Neural cell (in vitro differentiated cells): ENCODE measurements around the gene BAZ2A. TPM values are rescaled to one million over a fixed set of nuclear protein-coding genes. Genes with fewer than 3 reads are reported as not detected.

Source experiments
- H2AFZ ChIP-seq: fragments of 200-600, 300-800 bp; sonication (generic), shearing (Covaris generic); 2 replicates; pipeline ENCODE4 v1.6.0; 2014; ENCODE audit warnings: low read depth, mild to moderate bottlenecking, antibody characterized with exemption, low read length, moderate library complexity
- H3F3A ChIP-seq: fragments of 200-600 bp; shearing (Covaris generic); 2 replicates; pipeline ENCODE4 v1.6.1; 2016; ENCODE audit warnings: mild to moderate bottlenecking, moderate library complexity, mixed read lengths, antibody characterized with exemption, low read length; ENCODE audit not compliant: insufficient read depth, poor library complexity, severe bottlenecking
- H3K27ac ChIP-seq: fragments of 200-600, 300-800 bp; sonication (generic), shearing (Covaris generic); 2 replicates; pipeline ENCODE4 v1.5.1; 2014; ENCODE audit warnings: mild to moderate bottlenecking, low read length, moderate library complexity
- H3K27me3 ChIP-seq: fragments of 300-800, 200-600 bp; sonication (generic), shearing (Covaris generic); 2 replicates; pipeline ENCODE4 v1.6.0; 2014; ENCODE audit warnings: mild to moderate bottlenecking, low read depth, low read length, moderate library complexity; ENCODE audit not compliant: insufficient read depth
- H3K36me3 ChIP-seq: fragments of 300-800, 200-600 bp; sonication (generic), shearing (Covaris generic); 2 replicates; pipeline ENCODE4 v1.5.1; 2014; ENCODE audit warnings: mild to moderate bottlenecking, antibody characterized with exemption, low read length, moderate library complexity; ENCODE audit not compliant: insufficient read depth
- H3K4me2 ChIP-seq: fragments of 300-800, 200-600 bp; sonication (generic), shearing (Covaris generic); 2 replicates; pipeline ENCODE4 v1.6.0; 2014; ENCODE audit warnings: mild to moderate bottlenecking, low read length
- H3K4me3 ChIP-seq: fragments of 300-800, 200-600 bp; sonication (generic), shearing (Covaris generic); 2 replicates; pipeline ENCODE4 v1.5.1; 2014; ENCODE audit warnings: mild to moderate bottlenecking, low read length, moderate library complexity
- H3K79me2 ChIP-seq: fragments of 200-600 bp; shearing (Covaris generic); replicated peaks from 2 replicates; pipeline ENCODE4 v1.6.0; 2014; ENCODE audit warnings: mild to moderate bottlenecking, low read length, moderate library complexity; ENCODE audit not compliant: insufficient read depth
- H3K9ac ChIP-seq: fragments of 300-800, 200-600 bp; sonication (generic), shearing (Covaris generic); 2 replicates; pipeline ENCODE4 v1.6.1; 2016; ENCODE audit warnings: mild to moderate bottlenecking, low read length, mixed read lengths
- H3K9me2 ChIP-seq: fragments of 200-600 bp; shearing (Covaris generic); 2 replicates; pipeline ENCODE4 v1.6.1; 2016; ENCODE audit warnings: mild to moderate bottlenecking, low read length, mixed read lengths; ENCODE audit not compliant: insufficient read depth
- H3K9me3 ChIP-seq: fragments of 200-600, 300-800 bp; sonication (generic), shearing (Covaris generic); 2 replicates; pipeline ENCODE4 v1.6.1; 2016; ENCODE audit warnings: mild to moderate bottlenecking, mixed run types, low read length, moderate library complexity, mixed read lengths
- H4K20me1 ChIP-seq: fragments of 200-600 bp; shearing (Covaris generic); 2 replicates; pipeline ENCODE4 v1.6.1; 2016; ENCODE audit warnings: mild to moderate bottlenecking, mixed run types; ENCODE audit not compliant: insufficient read depth
- EP300 ChIP-seq: fragments of 450-650 bp; conservative IDR thresholded peaks from 2 replicates; pipeline ENCODE4 v1.6.1; 2014; ENCODE audit warnings: antibody characterized with exemption, mild to moderate bottlenecking, moderate library complexity; ENCODE audit not compliant: poor library complexity, severe bottlenecking
- EZH2 ChIP-seq: fragments of 200-600, 300-800 bp; shearing (Covaris generic), sonication (generic); IDR thresholded peaks from 2 replicates; pipeline ENCODE4 v1.6.1; 2014; ENCODE audit warnings: antibody characterized with exemption, low read length, borderline replicate concordance, mild to moderate bottlenecking; ENCODE audit not compliant: insufficient read depth, poor library complexity, severe bottlenecking
- MXI1 ChIP-seq: fragments of 450-650 bp; conservative IDR thresholded peaks from 2 replicates; pipeline ENCODE4 v1.6.1; 2014; ENCODE audit warnings: antibody characterized with exemption, mild to moderate bottlenecking; ENCODE audit not compliant: poor library complexity, severe bottlenecking
- POLR2AphosphoS5 ChIP-seq: IDR thresholded peaks from 2 replicates; pipeline ENCODE4 v1.6.1; 2012
- RAD21 ChIP-seq: fragments of 450-650 bp; conservative IDR thresholded peaks from 2 replicates; pipeline ENCODE4 v1.6.1; 2014; ENCODE audit warnings: antibody characterized with exemption, mild to moderate bottlenecking, moderate library complexity
- SMC3 ChIP-seq: fragments of 450-650 bp; conservative IDR thresholded peaks from 2 replicates; pipeline ENCODE4 v1.6.1; 2014; ENCODE audit warnings: antibody characterized with exemption, mild to moderate bottlenecking, moderate library complexity; ENCODE audit not compliant: poor library complexity
- TAF1 ChIP-seq: IDR thresholded peaks from 2 replicates; pipeline ENCODE4 v1.6.1; 2012; ENCODE audit warnings: low read depth
- polyA plus RNA-seq: library from polyadenylated mRNA; depleted of rRNA; stranded (reverse); fragments of >200 nt; gene quantifications from 2 replicates; pipeline ENCODE4 v1.2.3, GENCODE V29; 2014
- TF ChIP-seq, protein P1 (sequence below): fragments of 450-650 bp; IDR thresholded peaks from 2 replicates; pipeline ENCODE4 v1.5.1; 2014; ENCODE audit warnings: antibody characterized with exemption, mild to moderate bottlenecking, moderate library complexity; ENCODE audit not compliant: poor library complexity, severe bottlenecking
- TF ChIP-seq, protein P2 (sequence below): IDR thresholded peaks from 2 replicates; pipeline ENCODE4 v1.6.1; 2012; ENCODE audit warnings: borderline replicate concordance

BAZ2A gene
- polyA plus RNA-seq, 1 donor from 2014 or later, result 13.8 TPM

DNA sequence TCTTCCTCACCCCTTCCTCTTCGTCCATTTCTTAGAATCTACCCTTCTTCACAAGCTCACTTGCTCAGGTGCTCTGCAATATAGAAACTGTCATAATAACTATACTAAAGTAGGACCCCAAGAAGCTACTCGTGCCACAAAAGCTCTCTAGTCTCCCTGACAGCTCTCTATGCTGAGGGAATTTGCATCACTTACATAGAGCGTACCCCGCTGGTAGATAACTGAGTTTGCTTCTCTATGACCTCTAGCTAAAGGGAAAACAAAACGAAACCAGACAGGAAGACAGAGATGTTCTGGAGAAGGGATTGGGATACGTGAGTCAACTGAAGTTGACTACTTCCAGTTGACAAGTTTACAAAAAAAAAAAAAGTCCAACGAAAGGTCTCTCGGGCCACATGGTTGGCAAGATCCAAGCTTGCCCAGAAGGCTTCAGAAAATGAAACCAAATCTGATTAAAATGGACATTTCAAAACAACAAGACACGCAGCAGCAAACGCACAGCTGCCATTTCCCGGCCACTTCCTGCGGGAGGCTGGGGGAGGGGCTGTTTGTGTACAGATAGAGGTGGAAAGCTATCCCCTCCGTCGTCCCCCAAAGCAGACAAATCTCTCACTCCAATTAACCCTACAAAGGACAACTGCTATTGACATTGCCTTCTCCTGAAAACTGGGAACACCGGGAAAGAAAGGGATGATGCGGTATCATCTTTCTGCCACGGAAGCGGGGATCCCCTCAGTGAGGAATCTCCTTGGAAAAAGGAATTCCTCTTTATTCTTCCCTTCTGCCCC is 1.3 kb downstream of the BAZ2A start:
- Histone ChIP-seq H4K20me1 (no peaks in the 10 kb centered on the region), H2AFZ (peak overlapping the region; percentile 76), H3K9ac (peak overlapping the region; percentile 98)

DNA sequence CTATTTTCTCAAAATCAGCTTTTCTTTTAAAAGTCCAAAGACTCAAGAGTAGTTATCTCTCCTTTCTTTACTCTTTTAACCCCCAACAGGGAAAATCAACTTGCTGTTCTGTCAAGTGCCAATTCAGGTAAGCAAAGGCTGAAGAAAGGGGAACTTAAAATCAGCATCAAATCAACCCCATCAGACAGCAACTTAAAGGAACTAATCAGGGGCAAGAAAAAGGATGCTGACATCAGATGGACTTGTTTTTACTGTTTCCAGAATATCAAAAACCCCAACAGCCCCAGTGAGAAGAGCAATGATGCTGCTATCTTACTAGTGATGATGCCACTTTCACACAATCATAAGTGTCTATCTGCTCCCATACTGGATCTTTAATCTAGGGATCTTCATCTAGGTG is 3.4 kb downstream of the BAZ2A start:
- no peaks in the 10 kb centered on the region for H4K20me1 ChIP-seq
- no peak overlapping the region for H3K27ac ChIP-seq
- H3F3A ChIP-seq, result peaks cover 3% of the 10 kb centered on the region
- no peaks in the 10 kb centered on the region for H3K9me2 ChIP-seq
- no peaks in the 10 kb centered on the region for H3K27me3 ChIP-seq
- no peak overlapping the region for H3K9ac ChIP-seq
- TF ChIP-seq POLR2AphosphoS5, result no peak
- no peak for TF ChIP-seq SMC3
- TF ChIP-seq RAD21, result no peak
- TF ChIP-seq, protein P1, sequence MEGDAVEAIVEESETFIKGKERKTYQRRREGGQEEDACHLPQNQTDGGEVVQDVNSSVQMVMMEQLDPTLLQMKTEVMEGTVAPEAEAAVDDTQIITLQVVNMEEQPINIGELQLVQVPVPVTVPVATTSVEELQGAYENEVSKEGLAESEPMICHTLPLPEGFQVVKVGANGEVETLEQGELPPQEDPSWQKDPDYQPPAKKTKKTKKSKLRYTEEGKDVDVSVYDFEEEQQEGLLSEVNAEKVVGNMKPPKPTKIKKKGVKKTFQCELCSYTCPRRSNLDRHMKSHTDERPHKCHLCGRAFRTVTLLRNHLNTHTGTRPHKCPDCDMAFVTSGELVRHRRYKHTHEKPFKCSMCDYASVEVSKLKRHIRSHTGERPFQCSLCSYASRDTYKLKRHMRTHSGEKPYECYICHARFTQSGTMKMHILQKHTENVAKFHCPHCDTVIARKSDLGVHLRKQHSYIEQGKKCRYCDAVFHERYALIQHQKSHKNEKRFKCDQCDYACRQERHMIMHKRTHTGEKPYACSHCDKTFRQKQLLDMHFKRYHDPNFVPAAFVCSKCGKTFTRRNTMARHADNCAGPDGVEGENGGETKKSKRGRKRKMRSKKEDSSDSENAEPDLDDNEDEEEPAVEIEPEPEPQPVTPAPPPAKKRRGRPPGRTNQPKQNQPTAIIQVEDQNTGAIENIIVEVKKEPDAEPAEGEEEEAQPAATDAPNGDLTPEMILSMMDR, result no peak
- no peak for TF ChIP-seq EZH2
- no peak for TF ChIP-seq EP300
- H3K4me2 ChIP-seq, result no peak overlapping the region
- no peaks in the 10 kb centered on the region for H3K36me3 ChIP-seq
- H3K9me3 ChIP-seq, result no peaks in the 10 kb centered on the region
- peaks cover 81% of the 10 kb centered on the region for H3K79me2 ChIP-seq
- no peak overlapping the region for H3K4me3 ChIP-seq
- no peak overlapping the region for H2AFZ ChIP-seq

More for the DNA sequence above, 1.3 kb downstream of the BAZ2A start:
- no peaks in the 10 kb centered on the region for H3K9me3 ChIP-seq
- H3K4me3 ChIP-seq, result peak overlapping the region; percentile 97
- TF ChIP-seq, protein P1, result no peak
- TF ChIP-seq POLR2AphosphoS5 (peak; percentile 5), EZH2 (no peak), TAF1 (peak; percentile 40), EP300 (no peak), MXI1 (peak; percentile 61)
- TF ChIP-seq, protein P2, sequence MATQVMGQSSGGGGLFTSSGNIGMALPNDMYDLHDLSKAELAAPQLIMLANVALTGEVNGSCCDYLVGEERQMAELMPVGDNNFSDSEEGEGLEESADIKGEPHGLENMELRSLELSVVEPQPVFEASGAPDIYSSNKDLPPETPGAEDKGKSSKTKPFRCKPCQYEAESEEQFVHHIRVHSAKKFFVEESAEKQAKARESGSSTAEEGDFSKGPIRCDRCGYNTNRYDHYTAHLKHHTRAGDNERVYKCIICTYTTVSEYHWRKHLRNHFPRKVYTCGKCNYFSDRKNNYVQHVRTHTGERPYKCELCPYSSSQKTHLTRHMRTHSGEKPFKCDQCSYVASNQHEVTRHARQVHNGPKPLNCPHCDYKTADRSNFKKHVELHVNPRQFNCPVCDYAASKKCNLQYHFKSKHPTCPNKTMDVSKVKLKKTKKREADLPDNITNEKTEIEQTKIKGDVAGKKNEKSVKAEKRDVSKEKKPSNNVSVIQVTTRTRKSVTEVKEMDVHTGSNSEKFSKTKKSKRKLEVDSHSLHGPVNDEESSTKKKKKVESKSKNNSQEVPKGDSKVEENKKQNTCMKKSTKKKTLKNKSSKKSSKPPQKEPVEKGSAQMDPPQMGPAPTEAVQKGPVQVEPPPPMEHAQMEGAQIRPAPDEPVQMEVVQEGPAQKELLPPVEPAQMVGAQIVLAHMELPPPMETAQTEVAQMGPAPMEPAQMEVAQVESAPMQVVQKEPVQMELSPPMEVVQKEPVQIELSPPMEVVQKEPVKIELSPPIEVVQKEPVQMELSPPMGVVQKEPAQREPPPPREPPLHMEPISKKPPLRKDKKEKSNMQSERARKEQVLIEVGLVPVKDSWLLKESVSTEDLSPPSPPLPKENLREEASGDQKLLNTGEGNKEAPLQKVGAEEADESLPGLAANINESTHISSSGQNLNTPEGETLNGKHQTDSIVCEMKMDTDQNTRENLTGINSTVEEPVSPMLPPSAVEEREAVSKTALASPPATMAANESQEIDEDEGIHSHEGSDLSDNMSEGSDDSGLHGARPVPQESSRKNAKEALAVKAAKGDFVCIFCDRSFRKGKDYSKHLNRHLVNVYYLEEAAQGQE, result peak; percentile 80
- no peaks in the 10 kb centered on the region for H3K9me2 ChIP-seq
- peaks cover 66% of the 10 kb centered on the region for H3K79me2 ChIP-seq
- H3K27ac ChIP-seq, result peak overlapping the region; percentile 93
- H3F3A ChIP-seq, result peaks cover 3% of the 10 kb centered on the region
- no peaks in the 10 kb centered on the region for H3K36me3 ChIP-seq
- no peaks in the 10 kb centered on the region for H3K27me3 ChIP-seq
- H3K4me2 ChIP-seq, result peak overlapping the region; percentile 94
